Peyer's patch (tissue), 4 donors: ENCODE results near the gene ZNF630. TPM values are rescaled to one million over a fixed set of nuclear protein-coding genes. Genes with fewer than 3 reads are reported as not detected.

ENCODE experiments used
- total RNA-seq, 4 donors: library from RNA; depleted of rRNA; stranded (reverse); fragments of >200 nt; gene quantifications; one replicate each; pipeline ENCODE4 v1.1.0, GENCODE V29; 2016

ZNF630 gene
- total RNA-seq, 4 donors from 2014 or later: 2.3 to 20.6 (median 7.1) TPM

Other genes with a start within 250 kb of the ZNF630 start
- gene ZNF81, start 234.7 kb downstream of the ZNF630 start, total RNA-seq: 10 to 100 TPM in 2 of 4 donors, 1 to 10 TPM in 2; 8.3 to 13.9 (median 10.6) TPM
- gene ZNF182, start 67.7 kb downstream of the ZNF630 start, total RNA-seq: 10 to 100 TPM in 1 of 4 donors, 1 to 10 TPM in 3; 2.5 to 10.7 (median 6.6) TPM
- not detected for gene SPACA5, start 64.7 kb downstream of the ZNF630 start, total RNA-seq
- not detected for gene SPACA5B, start 59.0 kb upstream of the ZNF630 start, total RNA-seq
- not detected for gene SSX5, start 125.2 kb upstream of the ZNF630 start, total RNA-seq
- gene SSX1, start 183.8 kb upstream of the ZNF630 start, total RNA-seq: not detected